Measurements from ENCODE around the gene RPS14. TPM values are rescaled to one million over a fixed set of nuclear protein-coding genes. Genes with fewer than 3 reads are reported as not detected.

The RPS14 gene
- total RNA-seq, 3 donors from 2014 or later (not counting 1 experiment from before 2014, with no cell fraction given), result 1,744 to 2,278 (median 2,016) TPM

GRCh38 chr5:150401076-150401375 lies 48.5 kb downstream of the RPS14 start:
- no peaks in the 10 kb centered on the region for H3K36me3 Mint-ChIP-seq
- DNase-seq, result peak in 1 of 2 donors; percentile 26
- no peaks in the 10 kb centered on the region for H3K9me3 Mint-ChIP-seq
- Histone ChIP-seq H3K36me3 (ENCODE audit: control insufficient read depth, insufficient read depth, low read length) (peaks cover 87% of the 10 kb centered on the region), H3K27me3 (ENCODE audit: control insufficient read depth, insufficient read depth, low read length) (no peaks in the 10 kb centered on the region), H3K4me3 (ENCODE audit: low read length) (no peak overlapping the region), H3K9me3 (ENCODE audit: control insufficient read depth, insufficient read depth, low read length) (no peaks in the 10 kb centered on the region), H3K4me1 (ENCODE audit: control insufficient read depth, insufficient read depth, low read length) (peaks cover 6% of the 10 kb centered on the region), H3K27ac (ENCODE audit: low read length) (no peak overlapping the region)
- no peak for ATAC-seq
- intact Hi-C loops (cut with micrococcal nuclease), result no loop called here
- H3K27me3 Mint-ChIP-seq (ENCODE audit: low read depth in 2 of 2), result no peaks in the 10 kb centered on the region
- WGBS (ENCODE audit: insufficient coverage), result 24% methylated on average over 1 of the region's 3 CpGs
- peak overlapping the region; percentile 60 for H3K4me3 Mint-ChIP-seq
- peaks cover 13 to 21% of the 10 kb centered on the region in 2 donors for H3K4me1 Mint-ChIP-seq
- no peak for TF ChIP-seq CTCF (IDR thresholded peaks at IDR 0.05)
- peak overlapping the region; percentile 74 to 84 for H3K27ac Mint-ChIP-seq

- TF ChIP-seq CTCF (IDR thresholded peaks at IDR 0.05), result no peak
- no peaks in the 10 kb centered on the region for H3K36me3 Mint-ChIP-seq
- H3K4me1 Mint-ChIP-seq, result peaks cover 11 to 20% of the 10 kb centered on the region in 2 donors
- peak overlapping the region; percentile 5 for H3K27ac ChIP-seq (ENCODE audit: low read length)
- WGBS (ENCODE audit: insufficient coverage), result 85% methylated on average over 12 of the region's 12 CpGs
- peak overlapping the region; percentile 74 to 84 for H3K27ac Mint-ChIP-seq
- no peak overlapping the region for H3K4me3 Mint-ChIP-seq
- no peaks in the 10 kb centered on the region for H3K9me3 ChIP-seq (ENCODE audit: control insufficient read depth, insufficient read depth, low read length)
- no peaks in the 10 kb centered on the region for H3K27me3 ChIP-seq (ENCODE audit: control insufficient read depth, insufficient read depth, low read length)
- H3K27me3 Mint-ChIP-seq (ENCODE audit: low read depth in 2 of 2), result no peaks in the 10 kb centered on the region
- ATAC-seq, result no peak
- H3K9me3 Mint-ChIP-seq, result no peaks in the 10 kb centered on the region
- H3K36me3 ChIP-seq (ENCODE audit: control insufficient read depth, insufficient read depth, low read length), result peaks cover 87% of the 10 kb centered on the region
- DNase-seq, result no peak
- no peak overlapping the region for H3K4me3 ChIP-seq (ENCODE audit: low read length)
- H3K4me1 ChIP-seq (ENCODE audit: control insufficient read depth, insufficient read depth, low read length), result peaks cover 6% of the 10 kb centered on the region
- intact Hi-C loops (cut with micrococcal nuclease), result no loop called here
These were observed 49.0 kb downstream of the RPS14 start for GRCh38 chr5:150400316-150401075.

GRCh38 chr5:150399524-150400211 lies 49.9 kb downstream of the RPS14 start:
- Mint-ChIP-seq H3K27ac (peak overlapping the region; percentile 74 to 84), H3K36me3 (no peaks in the 10 kb centered on the region), H3K9me3 (no peaks in the 10 kb centered on the region), H3K27me3 (ENCODE audit: low read depth in 2 of 2) (no peaks in the 10 kb centered on the region), H3K4me3 (peak overlapping the region; percentile 45), H3K4me1 (peaks cover 11 to 20% of the 10 kb centered on the region in 2 donors)
- Histone ChIP-seq H3K27ac (ENCODE audit: low read length) (no peak overlapping the region), H3K36me3 (ENCODE audit: control insufficient read depth, insufficient read depth, low read length) (peaks cover 84% of the 10 kb centered on the region), H3K27me3 (ENCODE audit: control insufficient read depth, insufficient read depth, low read length) (no peaks in the 10 kb centered on the region), H3K4me1 (ENCODE audit: control insufficient read depth, insufficient read depth, low read length) (no peaks in the 10 kb centered on the region), H3K9me3 (ENCODE audit: control insufficient read depth, insufficient read depth, low read length) (no peaks in the 10 kb centered on the region), H3K4me3 (ENCODE audit: low read length) (no peak overlapping the region)
- TF ChIP-seq CTCF (IDR thresholded peaks at IDR 0.05), result no peak
- ATAC-seq (peak in 2 of 3 donors; percentile 1 to 3), DNase-seq (no peak)
- intact Hi-C loops (cut with micrococcal nuclease), result no loop called here
- WGBS (ENCODE audit: insufficient coverage), result 93% methylated on average over 7 of the region's 11 CpGs

All from natural killer cell (primary cell).